Loucy (cell line): ENCODE measurements around the gene MARCKSL1.

Experiments used
- CTCF ChIP-seq: fragments of 200-600 bp; sonication (generic); conservative IDR thresholded peaks from 2 replicates; pipeline ENCODE4 v1.5.1; 2014; ENCODE audit warnings: mild to moderate bottlenecking, antibody characterized with exemption, low read length
- EZH2phosphoT487 ChIP-seq: fragments of 200-600 bp; IDR thresholded peaks from 2 replicates; pipeline ENCODE4 v1.6.1; 2018; ENCODE audit warnings: antibody characterized with exemption, mild to moderate bottlenecking, moderate library complexity, borderline replicate concordance

GRCh38 chr1:32316903-32317277 lies 19.1 kb downstream of the MARCKSL1 start:
- TF ChIP-seq CTCF (no peak), EZH2phosphoT487 (no peak)
